Cardiac muscle cell (in vitro differentiated cells and primary cell): ENCODE results near the gene TAF1C. TPM values are rescaled to one million over a fixed set of nuclear protein-coding genes. Genes with fewer than 3 reads are reported as not detected.

ENCODE experiments used
- DNase-seq, 2 donors: peaks; one replicate each; pipeline versions ENCODE4 v3.0.0 to v3.0.0-alpha.2; 2010 to 2017; ENCODE audit warnings: low read depth in 1 of 2, low spot score in 1 of 2
- H3K27ac ChIP-seq: fragments of 200-600 bp; sonication (generic); 2 replicates; pipeline ENCODE4 v1.5.1; 2016
- H3K27me3 ChIP-seq: fragments of 200-600 bp; sonication (generic); 2 replicates; pipeline ENCODE4 v1.6.0; 2016; ENCODE audit warnings: control low read depth
- H3K36me3 ChIP-seq: fragments of 200-600 bp; sonication (generic); 2 replicates; pipeline ENCODE4 v1.5.1; 2016; ENCODE audit warnings: control low read depth
- H3K4me1 ChIP-seq: fragments of 200-600 bp; sonication (generic); 2 replicates; pipeline ENCODE4 v1.8.1; 2017; ENCODE audit warnings: low read depth, mild to moderate bottlenecking, mixed run types
- H3K4me3 ChIP-seq: fragments of 200-600 bp; sonication (generic); 2 replicates; pipeline ENCODE4 v1.5.1; 2016; ENCODE audit warnings: mild to moderate bottlenecking
- H3K9me3 ChIP-seq: fragments of 200-600 bp; sonication (generic); 2 replicates; pipeline ENCODE4 v1.5.1; 2017; ENCODE audit warnings: low read depth, mild to moderate bottlenecking, control low read depth
- CTCF ChIP-seq: IDR thresholded peaks from 2 replicates; pipeline ENCODE4 v1.5.1; 2012; ENCODE audit warnings: low read depth, mild to moderate bottlenecking, low read length
- polyA plus RNA-seq: library from polyadenylated mRNA; unstranded; fragments of >200 nt; fragmentation: Nextera tagmentation; extraction: Ambion mirVana; gene quantifications from 2 replicates; pipeline ENCODE4 v1.2.1, GENCODE V29; 2016
- total RNA-seq: library from RNA; depleted of rRNA; stranded (reverse); fragments of >200 nt; gene quantifications from 2 replicates; pipeline ENCODE4 v1.2.3, GENCODE V29; 2016

The TAF1C gene
- total and polyA plus RNA-seq, 2 experiments from 2014 or later: 54.8 to 73.4 TPM

- Histone ChIP-seq H3K27ac (no peak overlapping the region), H3K4me3 (no peak overlapping the region), H3K36me3 (peaks cover 11% of the 10 kb centered on the region), H3K27me3 (no peaks in the 10 kb centered on the region), H3K4me1 (no peaks in the 10 kb centered on the region), H3K9me3 (no peaks in the 10 kb centered on the region)
- no peak for TF ChIP-seq CTCF
- DNase-seq: no peak
Observed at GRCh38 chr16:84178146-84178765, 8.6 kb downstream of the TAF1C start.

GRCh38 chr16:84177741-84178073 lies 9.2 kb downstream of the TAF1C start:
- Histone ChIP-seq H3K4me3 (no peak overlapping the region), H3K9me3 (no peaks in the 10 kb centered on the region), H3K36me3 (peaks cover 11% of the 10 kb centered on the region), H3K27ac (no peak overlapping the region), H3K27me3 (no peaks in the 10 kb centered on the region), H3K4me1 (no peaks in the 10 kb centered on the region)
- TF ChIP-seq CTCF: no peak
- DNase-seq: peak in 1 of 2 donors; percentile 39

- no peak for DNase-seq
- Histone ChIP-seq H3K27me3 (no peaks in the 10 kb centered on the region), H3K36me3 (peaks cover 3% of the 10 kb centered on the region), H3K27ac (no peak overlapping the region), H3K4me3 (no peak overlapping the region), H3K9me3 (no peaks in the 10 kb centered on the region), H3K4me1 (no peaks in the 10 kb centered on the region)
- TF ChIP-seq CTCF: no peak
Observed at GRCh38 chr16:84176192-84177053, 10.4 kb downstream of the TAF1C start.

- peak in 1 of 2 donors; percentile 74 for DNase-seq
- no peak for TF ChIP-seq CTCF
- Histone ChIP-seq H3K4me1 (no peaks in the 10 kb centered on the region), H3K4me3 (no peak overlapping the region), H3K27me3 (no peaks in the 10 kb centered on the region), H3K36me3 (peaks cover 3% of the 10 kb centered on the region), H3K9me3 (no peaks in the 10 kb centered on the region), H3K27ac (no peak overlapping the region)
Observed at GRCh38 chr16:84175350-84176081, 11.3 kb downstream of the TAF1C start.

GRCh38 chr16:84174396-84174795 lies 12.5 kb downstream of the TAF1C start:
- no peak for TF ChIP-seq CTCF
- no peaks in the 10 kb centered on the region for H3K27me3 ChIP-seq
- no peaks in the 10 kb centered on the region for H3K4me1 ChIP-seq
- peaks cover 3% of the 10 kb centered on the region for H3K36me3 ChIP-seq
- no peak for DNase-seq
- no peak overlapping the region for H3K27ac ChIP-seq
- H3K4me3 ChIP-seq: no peak overlapping the region
- no peaks in the 10 kb centered on the region for H3K9me3 ChIP-seq
